Measurements from ENCODE around the gene LGALS14. TPM values are rescaled to one million over a fixed set of nuclear protein-coding genes. Genes with fewer than 3 reads are reported as not detected.
"Not testable (repeated sequence)": the region's sequence is repeated elsewhere in the genome, so short reads cannot be mapped to it uniquely, and the experiment has no call there.

The LGALS14 gene
- total RNA-seq, 4 donors from 2014 or later, result not detected

DNA sequence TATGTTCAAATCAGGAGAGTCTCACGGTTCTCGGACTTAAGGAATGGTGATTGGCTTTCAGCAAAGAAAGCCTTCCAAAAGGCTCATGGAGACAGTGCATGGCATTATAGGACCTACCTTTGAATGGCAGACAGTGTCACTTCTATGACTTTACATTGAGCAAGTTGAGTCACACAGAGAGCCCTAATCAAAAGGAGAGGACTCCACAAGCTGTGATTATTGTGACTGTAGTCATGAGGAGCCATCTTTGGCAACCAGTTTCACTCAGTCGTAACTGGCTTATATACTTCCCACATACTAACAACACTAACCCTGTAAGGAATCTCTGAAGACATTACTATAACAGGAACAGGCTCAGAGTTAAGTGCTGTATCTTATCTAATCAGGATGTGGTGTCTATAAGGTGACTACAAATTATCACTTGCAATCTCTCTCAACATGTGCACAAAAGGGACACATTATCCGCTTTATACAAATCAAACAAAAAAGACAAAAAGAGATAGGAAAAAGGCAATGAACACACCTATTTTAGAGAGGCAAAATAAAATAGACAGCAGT, 6.1 kb downstream of the LGALS14 start:
- no peaks in the 10 kb centered on the region for H3K9me3 ChIP-seq
- ATAC-seq (no peak), DNase-seq (no peak)
- no peaks in the 10 kb centered on the region for H3K36me3 ChIP-seq
- TF ChIP-seq, protein P1, sequence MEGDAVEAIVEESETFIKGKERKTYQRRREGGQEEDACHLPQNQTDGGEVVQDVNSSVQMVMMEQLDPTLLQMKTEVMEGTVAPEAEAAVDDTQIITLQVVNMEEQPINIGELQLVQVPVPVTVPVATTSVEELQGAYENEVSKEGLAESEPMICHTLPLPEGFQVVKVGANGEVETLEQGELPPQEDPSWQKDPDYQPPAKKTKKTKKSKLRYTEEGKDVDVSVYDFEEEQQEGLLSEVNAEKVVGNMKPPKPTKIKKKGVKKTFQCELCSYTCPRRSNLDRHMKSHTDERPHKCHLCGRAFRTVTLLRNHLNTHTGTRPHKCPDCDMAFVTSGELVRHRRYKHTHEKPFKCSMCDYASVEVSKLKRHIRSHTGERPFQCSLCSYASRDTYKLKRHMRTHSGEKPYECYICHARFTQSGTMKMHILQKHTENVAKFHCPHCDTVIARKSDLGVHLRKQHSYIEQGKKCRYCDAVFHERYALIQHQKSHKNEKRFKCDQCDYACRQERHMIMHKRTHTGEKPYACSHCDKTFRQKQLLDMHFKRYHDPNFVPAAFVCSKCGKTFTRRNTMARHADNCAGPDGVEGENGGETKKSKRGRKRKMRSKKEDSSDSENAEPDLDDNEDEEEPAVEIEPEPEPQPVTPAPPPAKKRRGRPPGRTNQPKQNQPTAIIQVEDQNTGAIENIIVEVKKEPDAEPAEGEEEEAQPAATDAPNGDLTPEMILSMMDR (IDR thresholded peaks at IDR 0.05 in 4 of 5, conservative IDR thresholded peaks at IDR 0.05 in 1 of 5), result no peak
- TF ChIP-seq POLR2A (IDR thresholded peaks at IDR 0.05), result no peak
- H3K4me3 ChIP-seq, result no peak overlapping the region
- no peak overlapping the region for H3K27ac ChIP-seq
- in situ Hi-C loops (cut with MboI; ENCODE audit: low sequenced_read_pairs in 4 of 4), result no loop called here
- H3K27me3 ChIP-seq, result no peaks in the 10 kb centered on the region
- intact Hi-C loops (cut with DNase I; ENCODE audit: low total_unique reads), result no loop called here
- no peaks in the 10 kb centered on the region for H3K4me1 ChIP-seq

DNA sequence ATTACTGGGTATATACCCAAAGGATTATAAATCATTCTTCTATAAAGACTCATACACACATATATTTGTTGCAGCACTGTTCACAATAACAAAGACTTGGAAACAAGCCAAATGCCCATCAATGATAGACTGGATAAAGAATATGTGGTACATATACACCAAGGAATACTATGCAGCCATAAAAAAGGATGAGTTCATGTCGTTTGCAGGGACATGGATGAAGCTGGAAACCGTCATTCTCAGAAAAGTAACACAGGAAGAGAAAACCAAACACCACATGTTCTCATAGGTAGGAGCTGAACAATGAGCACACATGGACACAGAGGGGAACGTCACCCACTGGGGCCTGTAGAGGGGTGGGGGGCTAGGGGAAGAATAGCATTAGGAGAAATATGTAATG, 15.9 kb downstream of the LGALS14 start:
- H3K4me1 ChIP-seq; intact Hi-C loops (cut with DNase I; ENCODE audit: low total_unique reads); H3K27me3 ChIP-seq; in situ Hi-C loops (cut with MboI; ENCODE audit: low sequenced_read_pairs in 4 of 4); H3K36me3 ChIP-seq; H3K27ac ChIP-seq; ATAC-seq; H3K4me3 ChIP-seq; H3K9me3 ChIP-seq; DNase-seq: not testable (repeated sequence)

DNA sequence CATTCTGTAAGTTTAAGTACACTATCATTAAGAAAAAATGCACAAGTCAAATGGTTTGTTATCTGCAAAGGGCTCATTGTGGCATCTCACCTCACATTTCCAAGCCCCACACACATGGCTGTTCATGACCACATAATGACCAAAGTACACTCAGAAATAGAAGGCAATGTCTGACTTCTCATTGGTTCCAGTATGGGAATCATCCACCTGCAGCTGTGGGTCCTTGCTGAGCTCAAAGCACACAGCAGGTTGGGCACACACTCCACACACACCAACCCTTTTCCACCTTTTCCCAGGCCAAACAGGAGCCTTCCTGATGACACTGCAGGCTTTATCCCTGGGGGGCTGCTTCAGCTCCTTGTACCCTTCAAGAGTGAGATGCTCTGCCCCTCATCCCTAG, 21.7 kb downstream of the LGALS14 start:
- intact Hi-C loops (cut with DNase I; ENCODE audit: low total_unique reads), result no loop called here
- DNase-seq, result no peak
- in situ Hi-C loops (cut with MboI; ENCODE audit: low sequenced_read_pairs in 4 of 4), result no loop called here
- Histone ChIP-seq H3K27ac (no peak overlapping the region), H3K36me3 (no peaks in the 10 kb centered on the region), H3K9me3 (no peaks in the 10 kb centered on the region), H3K4me3 (no peak overlapping the region), H3K27me3 (no peaks in the 10 kb centered on the region), H3K4me1 (no peaks in the 10 kb centered on the region)
- TF ChIP-seq, protein P1 (IDR thresholded peaks at IDR 0.05 in 4 of 5, conservative IDR thresholded peaks at IDR 0.05 in 1 of 5), result no peak
- TF ChIP-seq POLR2A (IDR thresholded peaks at IDR 0.05), result no peak
- no peak for ATAC-seq

DNA sequence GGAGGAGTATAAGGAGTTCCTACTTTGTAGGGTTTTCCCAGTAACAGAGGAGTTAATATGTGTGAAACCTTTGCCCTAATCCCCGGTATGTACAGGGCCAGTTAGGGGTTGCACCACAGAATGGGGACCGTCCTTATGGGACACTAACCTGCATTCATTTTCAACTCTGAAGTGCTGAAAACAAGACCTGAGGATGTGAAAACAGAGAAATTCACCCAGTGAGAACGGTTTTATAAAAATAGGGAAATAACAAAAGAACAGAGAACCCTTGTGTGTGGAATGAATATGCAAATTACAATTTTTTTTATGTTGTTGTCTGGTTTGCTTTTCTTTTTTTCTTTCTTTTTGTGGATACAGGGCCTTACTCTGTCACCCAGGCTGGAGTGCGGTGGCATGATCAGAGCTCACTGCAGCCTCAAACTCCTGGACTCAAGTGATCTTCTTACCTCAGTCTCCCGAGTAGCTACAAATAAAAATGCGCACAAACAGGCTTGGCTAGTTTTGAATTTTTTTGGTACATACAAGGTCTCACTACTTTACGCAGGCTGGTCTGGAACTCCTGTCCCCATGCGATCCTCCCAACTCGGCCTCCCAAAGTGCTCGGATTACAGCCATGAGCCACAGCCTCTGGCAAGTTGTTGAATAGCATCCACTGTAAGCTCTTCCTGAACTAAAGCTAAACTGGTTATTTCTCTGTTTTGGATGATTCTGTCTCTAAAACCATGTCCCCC, 23.0 kb downstream of the LGALS14 start:
- TF ChIP-seq, protein P1 (IDR thresholded peaks at IDR 0.05 in 4 of 5, conservative IDR thresholded peaks at IDR 0.05 in 1 of 5), result no peak
- TF ChIP-seq POLR2A (IDR thresholded peaks at IDR 0.05), result no peak

DNA sequence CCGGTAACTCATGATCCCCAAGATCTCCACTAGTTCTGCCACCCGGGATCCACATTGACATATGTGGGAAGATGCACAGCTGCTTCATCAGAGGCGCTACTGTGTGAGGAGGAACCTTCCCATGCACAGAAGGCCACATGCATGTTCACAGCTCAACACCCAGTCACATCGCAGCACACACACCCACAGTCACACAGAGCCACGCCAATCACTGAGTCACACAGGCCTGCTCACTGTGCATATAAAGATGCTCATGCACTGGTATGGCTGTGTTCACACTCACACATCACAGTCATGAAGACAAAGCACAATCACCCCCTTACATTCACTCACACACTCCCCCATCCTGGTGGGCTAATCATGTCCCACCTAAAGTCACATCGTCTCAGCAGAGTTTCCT, 23.8 kb downstream of the LGALS14 start:
- no peak overlapping the region for H3K4me3 ChIP-seq
- TF ChIP-seq, protein P1 (IDR thresholded peaks at IDR 0.05 in 4 of 5, conservative IDR thresholded peaks at IDR 0.05 in 1 of 5), result no peak
- ATAC-seq (no peak), DNase-seq (no peak)
- intact Hi-C loops (cut with DNase I; ENCODE audit: low total_unique reads) (no loop called here), in situ Hi-C loops (cut with MboI; ENCODE audit: low sequenced_read_pairs in 4 of 4) (no loop called here)
- H3K9me3 ChIP-seq, result no peaks in the 10 kb centered on the region
- H3K36me3 ChIP-seq, result no peaks in the 10 kb centered on the region
- H3K27me3 ChIP-seq, result no peaks in the 10 kb centered on the region
- H3K4me1 ChIP-seq, result no peaks in the 10 kb centered on the region
- no peak overlapping the region for H3K27ac ChIP-seq

More for the DNA sequence above, 23.0 kb downstream of the LGALS14 start:
- no peak for DNase-seq
- intact Hi-C loops (cut with DNase I; ENCODE audit: low total_unique reads), result no loop called here
- Histone ChIP-seq H3K4me3 (no peak overlapping the region), H3K27me3 (no peaks in the 10 kb centered on the region), H3K27ac (no peak overlapping the region), H3K36me3 (no peaks in the 10 kb centered on the region), H3K4me1 (no peaks in the 10 kb centered on the region), H3K9me3 (no peaks in the 10 kb centered on the region)
- ATAC-seq, result no peak
- in situ Hi-C loops (cut with MboI; ENCODE audit: low sequenced_read_pairs in 4 of 4), result no loop called here
